MM.1S (cell line): ENCODE data around the gene ARPC5.

ENCODE experiments used
- CTCF ChIP-seq: fragments of 300-600 bp; sonication (generic); IDR thresholded peaks from 2 replicates; pipeline ENCODE4 v1.5.1; 2016; ENCODE audit warnings: antibody characterized with exemption, low read length, mixed read lengths
- EZH2 ChIP-seq: fragments of 300-600 bp; sonication (generic); optimal IDR thresholded peaks from 2 replicates; pipeline ENCODE3; 2017; ENCODE audit warnings: low read depth, mild to moderate bottlenecking, antibody characterized with exemption, low read length, mixed read lengths

GRCh38 chr1:183609759-183610452 is 25.7 kb downstream of the ARPC5 start:
- TF ChIP-seq CTCF: no peak
- TF ChIP-seq EZH2: no peak
